A673 (cell line): ENCODE data around the gene HPF1. TPM values are rescaled to one million over a fixed set of nuclear protein-coding genes. Genes with fewer than 3 reads are reported as not detected.

Source experiments
- BruUV-seq: library from RNA; stranded (reverse); fragments of 400-500 nt; replicated peaks from 2 replicates; lab custom pipeline; 2021; lab: Mats Ljungman, UMichigan
- CTCF ChIA-PET: fragments of 300-600 bp; sonication (Branson Sonifier 250); formaldehyde crosslinking; loops from one replicate; lab custom pipeline; 2022; ENCODE audit warnings: antibody characterized with exemption; lab: Charles Lee
- POLR2A ChIA-PET: fragments of 300-600 bp; sonication (Branson Sonifier 250); formaldehyde crosslinking; loops from one replicate; lab custom pipeline; 2022; ENCODE audit warnings: antibody characterized with exemption; ENCODE audit not compliant: low non-redundant PET; lab: Charles Lee
- DNase-seq: peaks from one replicate; pipeline ENCODE4 v3.0.0-alpha.2; 2015; ENCODE audit warnings: low spot score
- H3K27ac ChIP-seq: fragments of 200-600 bp; sonication (generic); 2 replicates; pipeline ENCODE4 v1.5.1; 2016; ENCODE audit warnings: mixed run types, low read depth, mild to moderate bottlenecking, mixed read lengths, antibody characterized with exemption, low read length; ENCODE audit not compliant: poor library complexity, severe bottlenecking
- H3K27me3 ChIP-seq: fragments of 200-600 bp; sonication (generic); replicated peaks from 2 replicates; pipeline ENCODE4 v1.6.1; 2017; ENCODE audit warnings: mixed run types, low read depth, mild to moderate bottlenecking, mixed read lengths, antibody characterized with exemption, low read length; ENCODE audit not compliant: insufficient read depth, poor library complexity
- H3K36me3 ChIP-seq: fragments of 200-600 bp; sonication (generic); 2 replicates; pipeline ENCODE4 v1.6.1; 2016; ENCODE audit warnings: mixed run types, mild to moderate bottlenecking, mixed read lengths, antibody characterized with exemption, low read length; ENCODE audit not compliant: insufficient read depth, poor library complexity, severe bottlenecking
- H3K4me1 ChIP-seq: fragments of 200-600 bp; sonication (generic); 2 replicates; pipeline ENCODE4 v1.6.1; 2017; ENCODE audit warnings: mixed run types, mild to moderate bottlenecking, mixed read lengths, antibody characterized with exemption, low read length; ENCODE audit not compliant: insufficient read depth, poor library complexity, severe bottlenecking
- H3K4me3 ChIP-seq: fragments of 200-600 bp; sonication (generic); 2 replicates; pipeline ENCODE4 v1.5.1; 2016; ENCODE audit warnings: low read depth, mixed run types, mild to moderate bottlenecking, mixed read lengths, low read length; ENCODE audit not compliant: poor library complexity, severe bottlenecking
- H3K9me3 ChIP-seq: fragments of 200-600 bp; sonication (generic); 2 replicates; pipeline ENCODE4 v1.6.1; 2016; ENCODE audit warnings: mixed run types, low read depth, mild to moderate bottlenecking, mixed read lengths, antibody characterized with exemption, low read length; ENCODE audit not compliant: poor library complexity, severe bottlenecking
- EZH2 ChIP-seq: fragments of 200-600 bp; sonication (generic); IDR thresholded peaks from 2 replicates; pipeline ENCODE4 v1.6.1; 2017; ENCODE audit warnings: borderline replicate concordance, low read depth, mild to moderate bottlenecking, mixed read lengths, antibody characterized with exemption, low read length; ENCODE audit not compliant: poor library complexity, severe bottlenecking
- intact Hi-C: fragments of 100-400 bp; cut with micrococcal nuclease; formaldehyde crosslinking; loops from one replicate; pipeline ENCODE4 v1.10.0; 2022; ENCODE audit not compliant: unreplicated experiment
- total RNA-seq: library from RNA; stranded (reverse); gene quantifications from 2 replicates; pipeline ENCODE4 v1.2.3, GENCODE V29; 2021
- TF ChIP-seq, protein P1 (sequence below): fragments of 300-800, 200-600 bp; sonication (generic); conservative IDR thresholded peaks from 2 replicates; pipeline ENCODE4 v1.5.1; 2017; ENCODE audit warnings: low read depth, mild to moderate bottlenecking, antibody characterized with exemption, low read length, moderate library complexity, mixed read lengths

The HPF1 gene
- total RNA-seq, 1 experiment from 2014 or later, result 54.4 TPM

DNA sequence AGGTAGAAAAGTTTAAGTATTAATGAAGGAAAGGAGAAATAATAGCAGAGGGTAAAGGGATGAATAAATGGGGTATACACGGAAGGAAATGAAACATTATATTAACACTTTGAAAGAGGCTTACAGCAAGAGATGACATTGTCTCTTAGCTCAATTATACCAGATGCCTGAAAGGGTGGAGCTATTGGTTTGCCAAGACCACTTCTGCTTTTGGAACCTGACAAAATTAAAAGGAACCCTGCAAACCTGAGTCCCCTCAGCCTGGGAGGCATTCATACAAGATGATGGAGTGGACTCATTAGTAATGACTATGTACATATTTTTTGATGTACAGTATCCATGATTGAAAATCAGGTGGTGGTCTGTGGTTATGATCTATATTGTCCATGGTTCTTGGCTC is 45.1 kb upstream of the HPF1 start:
- intact Hi-C loops, result no loop called here
- no peaks in the 10 kb centered on the region for H3K9me3 ChIP-seq
- H3K27me3 ChIP-seq, result no peaks in the 10 kb centered on the region
- no peaks in the 10 kb centered on the region for H3K4me1 ChIP-seq
- CTCF ChIA-PET, result no interaction called here
- BruUV-seq, result no TSS peak
- H3K27ac ChIP-seq, result no peak overlapping the region
- POLR2A ChIA-PET, result no interaction called here
- H3K36me3 ChIP-seq, result no peaks in the 10 kb centered on the region
- no peak for DNase-seq
- H3K4me3 ChIP-seq, result no peak overlapping the region
- TF ChIP-seq, protein P1, sequence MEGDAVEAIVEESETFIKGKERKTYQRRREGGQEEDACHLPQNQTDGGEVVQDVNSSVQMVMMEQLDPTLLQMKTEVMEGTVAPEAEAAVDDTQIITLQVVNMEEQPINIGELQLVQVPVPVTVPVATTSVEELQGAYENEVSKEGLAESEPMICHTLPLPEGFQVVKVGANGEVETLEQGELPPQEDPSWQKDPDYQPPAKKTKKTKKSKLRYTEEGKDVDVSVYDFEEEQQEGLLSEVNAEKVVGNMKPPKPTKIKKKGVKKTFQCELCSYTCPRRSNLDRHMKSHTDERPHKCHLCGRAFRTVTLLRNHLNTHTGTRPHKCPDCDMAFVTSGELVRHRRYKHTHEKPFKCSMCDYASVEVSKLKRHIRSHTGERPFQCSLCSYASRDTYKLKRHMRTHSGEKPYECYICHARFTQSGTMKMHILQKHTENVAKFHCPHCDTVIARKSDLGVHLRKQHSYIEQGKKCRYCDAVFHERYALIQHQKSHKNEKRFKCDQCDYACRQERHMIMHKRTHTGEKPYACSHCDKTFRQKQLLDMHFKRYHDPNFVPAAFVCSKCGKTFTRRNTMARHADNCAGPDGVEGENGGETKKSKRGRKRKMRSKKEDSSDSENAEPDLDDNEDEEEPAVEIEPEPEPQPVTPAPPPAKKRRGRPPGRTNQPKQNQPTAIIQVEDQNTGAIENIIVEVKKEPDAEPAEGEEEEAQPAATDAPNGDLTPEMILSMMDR, result no peak
- TF ChIP-seq EZH2, result no peak

DNA sequence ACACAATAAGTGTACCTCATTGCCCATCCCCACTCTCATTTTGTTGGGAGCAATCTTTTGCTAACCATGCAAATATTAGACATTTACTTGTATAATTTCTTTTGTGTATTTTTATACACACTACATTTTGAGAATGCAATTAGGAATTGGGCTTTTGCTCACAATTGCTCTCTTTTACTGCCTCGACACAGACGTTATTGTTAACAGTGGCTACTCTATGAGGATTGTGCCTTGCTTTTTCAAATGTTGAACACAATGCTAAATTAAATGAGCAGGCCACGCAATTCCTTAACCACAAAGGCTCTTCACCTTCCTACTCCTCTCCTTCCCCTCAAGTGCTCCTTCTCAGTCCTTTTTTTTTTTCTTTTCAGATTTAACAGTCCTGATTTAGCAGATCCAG is 42.8 kb upstream of the HPF1 start:
- no peak for DNase-seq
- H3K4me3 ChIP-seq, result no peak overlapping the region
- no peaks in the 10 kb centered on the region for H3K27me3 ChIP-seq
- no peaks in the 10 kb centered on the region for H3K36me3 ChIP-seq
- POLR2A ChIA-PET, result no interaction called here
- intact Hi-C loops, result no loop called here
- no TSS peak for BruUV-seq
- no peak overlapping the region for H3K27ac ChIP-seq
- no peaks in the 10 kb centered on the region for H3K4me1 ChIP-seq
- CTCF ChIA-PET, result no interaction called here
- TF ChIP-seq, protein P1, result no peak
- TF ChIP-seq EZH2, result no peak
- no peaks in the 10 kb centered on the region for H3K9me3 ChIP-seq

DNA sequence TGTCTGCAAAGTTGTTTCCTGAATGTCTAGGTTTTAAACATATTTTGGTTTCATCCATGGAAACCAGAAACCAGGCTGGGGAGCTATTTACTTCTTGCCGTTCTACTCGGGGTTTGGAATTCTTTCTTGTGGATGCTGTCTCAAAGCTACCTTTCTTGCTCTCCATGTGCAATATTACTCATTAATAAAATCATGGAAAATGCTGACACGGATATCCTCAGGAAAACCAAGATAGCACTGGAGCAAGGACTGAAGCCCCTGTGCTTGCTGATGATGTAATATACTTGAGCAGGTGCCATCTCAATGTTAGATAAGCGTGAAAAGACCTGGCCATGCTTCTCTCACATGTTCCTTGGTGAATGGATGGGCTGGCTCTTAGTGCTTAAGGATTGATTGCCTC is 41.5 kb upstream of the HPF1 start:
- ChIA-PET POLR2A (no interaction called here), CTCF (no interaction called here)
- no peaks in the 10 kb centered on the region for H3K36me3 ChIP-seq
- H3K4me3 ChIP-seq, result no peak overlapping the region
- H3K27me3 ChIP-seq, result no peaks in the 10 kb centered on the region
- BruUV-seq, result no TSS peak
- intact Hi-C loops, result no loop called here
- no peak for DNase-seq
- H3K9me3 ChIP-seq, result no peaks in the 10 kb centered on the region
- TF ChIP-seq, protein P1, result no peak
- TF ChIP-seq EZH2, result no peak
- no peak overlapping the region for H3K27ac ChIP-seq
- H3K4me1 ChIP-seq, result no peaks in the 10 kb centered on the region
